Esophagus squamous epithelium (tissue), 4 donors: ENCODE data around the gene GYPA.
"Not testable (repeated sequence)": the region's sequence is repeated elsewhere in the genome, so short reads cannot be mapped to it uniquely, and the experiment has no call there.

Experiments used
- POLR2A ChIP-seq, 4 donors: fragments of 450-650 bp; IDR thresholded peaks; one replicate each; pipeline ENCODE4 v1.6.1; 2017; ENCODE audit warnings: antibody characterized with exemption in 4 of 4, mild to moderate bottlenecking in 4 of 4, moderate library complexity in 3 of 4
- TF ChIP-seq, protein P1 (sequence below), 6 experiments: fragments of 450-650 bp in 4 of 6; fragments of 200-600 bp in 2 of 6; sonication (generic) in 2 of 6; IDR thresholded peaks; one replicate each; pipeline ENCODE4 v1.5.1; 2016 to 2019; ENCODE audit warnings: antibody characterized with exemption in 6 of 6, mild to moderate bottlenecking in 4 of 6, moderate library complexity in 4 of 6

DNA sequence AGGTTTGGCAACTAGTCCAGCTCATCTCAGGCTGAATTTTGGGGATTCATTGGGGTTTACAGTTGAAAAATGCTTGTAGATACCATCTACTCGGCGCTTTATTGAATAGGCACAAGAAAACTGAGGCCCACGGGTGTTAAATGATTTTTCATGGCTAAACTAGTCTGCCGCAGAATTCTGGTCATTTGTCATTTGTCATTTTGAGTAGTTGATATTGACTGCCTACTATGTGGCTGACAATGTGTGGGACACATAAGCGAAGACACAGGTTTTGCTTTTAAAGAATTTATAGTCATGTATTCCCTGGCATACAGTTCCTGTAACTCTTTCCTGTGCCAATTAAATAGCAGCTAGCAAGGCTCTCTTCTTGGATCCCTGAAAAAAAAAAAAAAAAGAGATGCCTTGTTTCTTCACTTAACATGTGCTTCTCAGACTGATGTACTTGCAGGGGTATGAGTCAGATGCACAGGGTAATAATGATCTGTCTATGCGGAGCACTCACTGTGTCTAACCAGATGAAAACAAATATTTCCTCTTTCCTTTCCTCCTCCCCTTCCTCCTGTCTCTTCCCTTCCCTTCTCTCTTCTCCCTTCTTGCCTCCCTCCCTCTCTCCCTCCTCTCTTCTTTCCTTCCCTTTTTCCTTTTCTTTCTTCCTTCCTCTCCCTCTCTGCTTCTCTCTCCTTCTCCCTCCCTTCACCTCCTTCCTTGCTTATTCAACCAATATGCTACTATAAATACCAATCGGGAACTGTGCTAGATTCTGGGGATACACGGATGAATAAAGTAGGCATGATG is 3.2 kb downstream of the GYPA start:
- not testable (repeated sequence) for TF ChIP-seq POLR2A (IDR thresholded peaks at IDR 0.05)
- TF ChIP-seq, protein P1, sequence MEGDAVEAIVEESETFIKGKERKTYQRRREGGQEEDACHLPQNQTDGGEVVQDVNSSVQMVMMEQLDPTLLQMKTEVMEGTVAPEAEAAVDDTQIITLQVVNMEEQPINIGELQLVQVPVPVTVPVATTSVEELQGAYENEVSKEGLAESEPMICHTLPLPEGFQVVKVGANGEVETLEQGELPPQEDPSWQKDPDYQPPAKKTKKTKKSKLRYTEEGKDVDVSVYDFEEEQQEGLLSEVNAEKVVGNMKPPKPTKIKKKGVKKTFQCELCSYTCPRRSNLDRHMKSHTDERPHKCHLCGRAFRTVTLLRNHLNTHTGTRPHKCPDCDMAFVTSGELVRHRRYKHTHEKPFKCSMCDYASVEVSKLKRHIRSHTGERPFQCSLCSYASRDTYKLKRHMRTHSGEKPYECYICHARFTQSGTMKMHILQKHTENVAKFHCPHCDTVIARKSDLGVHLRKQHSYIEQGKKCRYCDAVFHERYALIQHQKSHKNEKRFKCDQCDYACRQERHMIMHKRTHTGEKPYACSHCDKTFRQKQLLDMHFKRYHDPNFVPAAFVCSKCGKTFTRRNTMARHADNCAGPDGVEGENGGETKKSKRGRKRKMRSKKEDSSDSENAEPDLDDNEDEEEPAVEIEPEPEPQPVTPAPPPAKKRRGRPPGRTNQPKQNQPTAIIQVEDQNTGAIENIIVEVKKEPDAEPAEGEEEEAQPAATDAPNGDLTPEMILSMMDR (IDR thresholded peaks at IDR 0.05): not testable (repeated sequence)
